ENCODE results near the gene MEIS3. TPM values are rescaled to one million over a fixed set of nuclear protein-coding genes. Genes with fewer than 3 reads are reported as not detected.
A peak's percentile ranks its signal among the peaks of the same experiment; 100 is the strongest.
"Not testable (repeated sequence)": the region's sequence is repeated elsewhere in the genome, so short reads cannot be mapped to it uniquely, and the experiment has no call there.

The MEIS3 gene
- polyA plus RNA-seq, 1 donor = 19.7 TPM

DNA sequence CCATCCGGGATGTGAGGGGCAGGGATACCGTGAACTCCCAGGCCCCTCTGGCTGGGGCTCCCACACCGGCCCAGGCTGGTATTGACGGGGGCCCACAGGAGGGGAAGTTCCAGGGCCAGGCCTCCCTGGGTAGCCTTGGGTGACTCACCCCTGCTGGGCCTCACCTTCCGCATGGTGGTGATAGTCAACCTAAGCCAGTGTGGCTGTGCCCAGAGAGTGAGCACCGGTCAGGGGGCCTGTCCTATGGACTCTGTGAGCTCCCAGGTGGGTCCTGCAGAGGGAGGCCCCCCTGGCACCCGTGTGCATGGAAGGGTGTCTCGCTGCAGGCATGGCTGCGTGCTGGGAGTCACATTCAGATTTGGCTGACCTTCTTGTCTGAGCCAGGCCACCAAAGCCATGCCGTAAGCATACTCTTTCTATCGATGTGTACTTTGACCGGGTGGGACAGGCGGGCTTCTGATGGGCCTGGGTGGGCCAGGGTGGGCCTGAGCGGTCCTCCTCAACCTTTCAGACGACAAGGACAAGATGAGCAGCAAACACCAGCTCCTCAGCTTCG, 42.7 kb downstream of the MEIS3 start:
- peak in 1 of 2 donors; percentile 29 for DNase-seq
- whole genome bisulfite sequencing (ENCODE audit: insufficient coverage, low lambda C conversion rate) = no CpG with 5 or more reads among the region's 16 CpGs
- Histone ChIP-seq H3K27me3 (ENCODE audit: control insufficient read depth, insufficient read depth, low read length) (no peaks in the 10 kb centered on the region), H3K27ac (ENCODE audit: low read length) (no peak overlapping the region), H3K36me3 (ENCODE audit: control insufficient read depth, insufficient read depth, low read length) (peaks cover 85% of the 10 kb centered on the region), H3K4me3 (ENCODE audit: low read length) (no peak overlapping the region), H3K4me1 (ENCODE audit: control insufficient read depth, insufficient read depth, low read length) (no peaks in the 10 kb centered on the region), H3K9me3 (ENCODE audit: control insufficient read depth, low read depth, low read length) (no peaks in the 10 kb centered on the region)

DNA sequence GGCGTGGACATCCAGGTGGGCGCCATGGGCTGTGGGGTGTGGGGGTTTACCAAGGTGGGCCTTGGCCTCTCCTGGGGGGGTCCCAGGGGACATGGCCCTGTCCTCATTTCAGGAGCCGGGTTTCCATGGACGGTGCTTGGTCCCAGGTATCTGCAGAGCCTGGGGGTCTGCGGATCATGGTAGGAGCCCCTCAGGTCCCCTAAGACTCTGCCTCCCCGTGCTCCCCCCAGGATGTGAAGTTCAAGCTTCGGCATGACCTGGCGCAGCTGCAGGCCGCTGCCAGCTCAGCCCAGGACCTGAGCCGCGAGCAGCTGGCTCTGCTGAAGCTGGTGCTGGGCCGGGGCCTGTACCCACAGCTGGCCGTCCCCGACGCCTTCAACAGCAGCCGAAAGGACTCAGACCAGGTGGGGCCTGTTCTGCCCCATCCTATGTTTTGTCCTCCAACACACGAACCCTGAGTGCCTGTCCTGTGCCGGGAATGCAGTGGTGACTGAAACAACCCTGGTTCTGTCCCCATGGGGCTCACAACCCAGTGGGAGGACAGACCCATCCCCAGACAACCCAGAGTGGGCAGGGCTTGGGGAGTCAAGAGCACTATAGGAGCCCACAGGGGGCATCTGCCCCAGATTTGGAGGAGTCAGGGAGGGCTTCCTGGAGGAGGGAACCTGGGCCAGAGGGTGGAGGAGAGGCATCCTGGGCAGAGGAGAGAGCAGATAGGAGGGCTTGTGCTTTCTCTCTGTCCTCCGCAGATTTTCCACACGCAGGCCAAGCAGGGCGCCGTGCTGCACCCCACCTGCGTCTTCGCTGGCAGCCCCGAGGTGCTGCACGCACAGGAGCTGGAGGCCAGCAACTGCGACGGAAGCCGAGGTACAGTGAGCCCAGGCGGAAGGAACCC, 43.4 kb downstream of the MEIS3 start:
- H3K9me3 ChIP-seq (ENCODE audit: control insufficient read depth, low read depth, low read length) = no peaks in the 10 kb centered on the region
- peaks cover 83% of the 10 kb centered on the region for H3K36me3 ChIP-seq (ENCODE audit: control insufficient read depth, insufficient read depth, low read length)
- H3K27me3 ChIP-seq (ENCODE audit: control insufficient read depth, insufficient read depth, low read length) = no peaks in the 10 kb centered on the region
- H3K4me1 ChIP-seq (ENCODE audit: control insufficient read depth, insufficient read depth, low read length) = no peaks in the 10 kb centered on the region
- no peak overlapping the region for H3K27ac ChIP-seq (ENCODE audit: low read length)
- H3K4me3 ChIP-seq (ENCODE audit: low read length) = no peak overlapping the region
- DNase-seq = no peak
- WGBS (ENCODE audit: insufficient coverage, low lambda C conversion rate) = no CpG with 5 or more reads among the region's 30 CpGs

DNA sequence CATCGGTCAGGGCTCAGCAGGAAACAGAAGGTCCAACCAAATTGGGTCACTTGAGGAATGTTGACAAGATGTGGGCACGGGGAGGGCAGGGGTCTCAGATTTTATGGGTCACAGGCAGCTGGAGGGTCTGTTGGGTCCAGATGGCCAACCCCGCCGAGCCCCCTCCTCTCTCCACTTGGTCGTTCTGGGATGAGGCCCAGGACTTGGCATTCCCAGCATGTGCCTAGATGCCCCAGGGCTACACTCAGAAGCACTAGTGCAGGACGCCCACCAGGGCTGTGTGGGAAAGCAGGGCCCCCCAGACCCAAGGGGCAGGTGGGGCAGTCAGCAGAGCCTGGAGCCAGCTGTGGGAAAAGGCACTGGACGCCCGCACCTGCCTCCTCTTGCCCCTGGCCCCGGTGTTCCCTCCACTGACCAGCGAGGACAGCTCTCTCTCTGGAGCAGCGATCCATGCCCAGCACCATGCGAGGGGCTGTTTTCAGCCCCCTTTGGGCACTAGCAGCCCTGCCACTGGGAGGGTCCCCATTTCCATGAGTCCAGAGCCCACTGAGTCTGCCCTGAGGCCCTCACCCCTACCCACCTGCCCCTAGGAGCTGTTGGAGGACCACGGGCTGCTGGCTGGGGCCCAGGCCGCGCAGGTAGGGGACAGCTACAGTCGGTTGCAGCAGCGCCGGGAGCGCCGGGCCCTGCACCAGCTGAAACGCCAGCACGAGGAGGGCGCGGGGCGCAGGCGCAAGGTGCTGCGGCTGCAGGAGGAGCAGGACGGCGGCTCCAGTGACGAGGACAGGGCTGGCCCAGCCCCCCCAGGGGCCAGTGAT, 44.2 kb downstream of the MEIS3 start:
- H3K4me1 ChIP-seq (ENCODE audit: control insufficient read depth, insufficient read depth, low read length) = no peaks in the 10 kb centered on the region
- no peak overlapping the region for H3K4me3 ChIP-seq (ENCODE audit: low read length)
- WGBS (ENCODE audit: insufficient coverage, low lambda C conversion rate) = no CpG with 5 or more reads among the region's 30 CpGs
- H3K36me3 ChIP-seq (ENCODE audit: control insufficient read depth, insufficient read depth, low read length) = peaks cover 84% of the 10 kb centered on the region
- DNase-seq = no peak
- no peak overlapping the region for H3K27ac ChIP-seq (ENCODE audit: low read length)
- no peaks in the 10 kb centered on the region for H3K9me3 ChIP-seq (ENCODE audit: control insufficient read depth, low read depth, low read length)
- H3K27me3 ChIP-seq (ENCODE audit: control insufficient read depth, insufficient read depth, low read length) = no peaks in the 10 kb centered on the region

DNA sequence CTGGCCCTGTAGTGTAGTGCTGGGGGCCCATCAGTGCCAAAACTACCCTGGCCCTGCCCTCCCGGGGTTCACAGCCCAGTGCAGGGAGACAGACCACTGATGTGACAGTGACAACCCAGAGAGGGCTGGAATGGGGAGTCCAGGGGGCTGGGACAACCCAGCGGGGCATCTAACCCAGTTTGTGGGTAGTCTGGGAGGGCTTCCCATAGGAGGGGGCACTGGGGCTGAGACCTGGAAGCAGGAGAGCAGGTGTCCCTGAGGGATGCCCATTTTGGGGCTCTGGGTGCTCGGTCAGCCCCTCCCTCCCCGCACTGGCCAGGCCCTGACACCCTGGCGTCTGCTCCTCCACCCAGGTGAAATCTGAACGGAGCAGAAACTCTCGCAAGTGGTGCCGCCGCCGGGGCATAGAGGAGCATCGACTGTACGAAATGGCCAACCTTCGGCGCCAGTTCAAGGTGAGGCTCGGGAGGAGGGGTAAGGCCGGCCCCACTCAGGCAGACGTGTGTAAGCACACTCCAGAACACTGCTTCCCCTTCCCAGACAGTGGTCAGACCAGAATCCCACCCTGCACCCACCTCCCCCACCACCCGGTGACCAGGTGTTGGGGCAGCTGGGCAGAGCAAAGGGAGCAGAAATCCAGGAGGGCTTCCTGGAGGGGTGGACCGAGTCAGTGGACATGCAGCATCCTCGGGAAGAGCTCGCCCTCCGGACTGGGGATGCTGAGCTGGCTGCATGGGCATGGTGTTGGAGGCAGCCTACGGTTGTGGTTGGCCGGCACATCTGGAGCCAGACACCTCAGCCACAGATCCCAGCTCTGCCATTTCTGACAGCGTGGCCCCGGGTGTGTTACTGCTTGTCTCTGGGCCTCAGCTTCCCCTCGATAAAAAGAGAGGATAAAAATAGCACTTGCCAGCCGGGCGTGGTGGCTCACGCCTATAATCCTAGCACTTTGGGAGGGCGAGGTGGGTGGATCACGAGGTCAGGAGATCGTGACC, 45.8 kb downstream of the MEIS3 start:
- Histone ChIP-seq H3K27me3 (ENCODE audit: control insufficient read depth, insufficient read depth, low read length) (no peaks in the 10 kb centered on the region), H3K9me3 (ENCODE audit: control insufficient read depth, low read depth, low read length) (no peaks in the 10 kb centered on the region), H3K4me1 (ENCODE audit: control insufficient read depth, insufficient read depth, low read length) (no peaks in the 10 kb centered on the region), H3K4me3 (ENCODE audit: low read length) (no peak overlapping the region), H3K36me3 (ENCODE audit: control insufficient read depth, insufficient read depth, low read length) (peaks cover 91% of the 10 kb centered on the region), H3K27ac (ENCODE audit: low read length) (no peak overlapping the region)
- DNase-seq = no peak
- no CpG with 5 or more reads among the region's 33 CpGs for WGBS (ENCODE audit: insufficient coverage, low lambda C conversion rate)

DNA sequence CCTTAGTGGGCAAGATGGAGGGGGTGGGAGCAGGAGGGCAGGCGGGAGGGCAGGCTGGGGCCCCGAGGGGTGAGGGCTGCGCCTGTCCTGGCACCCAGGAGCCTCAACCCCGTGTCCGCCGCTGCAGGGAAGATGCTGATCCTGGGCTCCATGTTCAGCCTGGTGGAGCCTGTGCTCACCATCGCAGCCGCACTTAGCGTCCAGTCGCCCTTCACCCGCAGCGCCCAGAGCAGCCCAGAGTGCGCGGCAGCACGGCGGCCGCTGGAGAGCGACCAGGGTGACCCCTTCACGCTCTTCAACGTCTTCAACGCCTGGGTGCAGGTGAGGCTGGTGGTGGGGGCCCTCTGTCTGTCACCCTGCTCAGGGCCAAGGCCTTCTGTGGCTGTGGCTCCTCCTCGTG, 46.7 kb downstream of the MEIS3 start:
- no peaks in the 10 kb centered on the region for H3K27me3 ChIP-seq (ENCODE audit: control insufficient read depth, insufficient read depth, low read length)
- no peaks in the 10 kb centered on the region for H3K4me1 ChIP-seq (ENCODE audit: control insufficient read depth, insufficient read depth, low read length)
- WGBS (ENCODE audit: insufficient coverage, low lambda C conversion rate) = no CpG with 5 or more reads among the region's 22 CpGs
- H3K36me3 ChIP-seq (ENCODE audit: control insufficient read depth, insufficient read depth, low read length) = peaks cover 84% of the 10 kb centered on the region
- no peaks in the 10 kb centered on the region for H3K9me3 ChIP-seq (ENCODE audit: control insufficient read depth, low read depth, low read length)
- no peak for DNase-seq
- no peak overlapping the region for H3K27ac ChIP-seq (ENCODE audit: low read length)
- no peak overlapping the region for H3K4me3 ChIP-seq (ENCODE audit: low read length)

DNA sequence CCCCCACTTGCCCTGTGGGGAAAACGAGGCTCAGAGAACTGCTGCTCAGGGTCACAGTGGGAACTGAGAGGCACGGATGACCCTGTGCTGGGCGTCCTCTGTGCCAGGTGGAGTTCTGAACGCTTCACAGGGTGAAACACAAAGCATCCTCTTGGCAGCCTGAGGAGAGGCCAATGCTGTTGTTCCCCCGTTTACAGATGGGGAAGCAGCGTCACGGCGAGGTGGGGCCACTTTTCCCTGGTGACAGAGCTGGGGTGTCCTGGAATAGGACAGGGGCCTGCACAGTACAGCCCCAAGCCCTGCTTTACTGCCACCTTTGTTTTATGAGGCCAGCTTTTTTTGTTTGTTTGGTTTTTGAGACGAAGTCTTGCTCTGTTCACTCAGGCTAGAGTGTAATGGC, 48.1 kb downstream of the MEIS3 start:
- Histone ChIP-seq H3K36me3 (ENCODE audit: control insufficient read depth, insufficient read depth, low read length) (peaks cover 78% of the 10 kb centered on the region), H3K4me3 (ENCODE audit: low read length) (no peak overlapping the region), H3K27me3 (ENCODE audit: control insufficient read depth, insufficient read depth, low read length) (no peaks in the 10 kb centered on the region), H3K9me3 (ENCODE audit: control insufficient read depth, low read depth, low read length) (no peaks in the 10 kb centered on the region), H3K4me1 (ENCODE audit: control insufficient read depth, insufficient read depth, low read length) (no peaks in the 10 kb centered on the region), H3K27ac (ENCODE audit: low read length) (no peak overlapping the region)
- no CpG with 5 or more reads among the region's 9 CpGs for WGBS (ENCODE audit: insufficient coverage, low lambda C conversion rate)
- no peak for DNase-seq

DNA sequence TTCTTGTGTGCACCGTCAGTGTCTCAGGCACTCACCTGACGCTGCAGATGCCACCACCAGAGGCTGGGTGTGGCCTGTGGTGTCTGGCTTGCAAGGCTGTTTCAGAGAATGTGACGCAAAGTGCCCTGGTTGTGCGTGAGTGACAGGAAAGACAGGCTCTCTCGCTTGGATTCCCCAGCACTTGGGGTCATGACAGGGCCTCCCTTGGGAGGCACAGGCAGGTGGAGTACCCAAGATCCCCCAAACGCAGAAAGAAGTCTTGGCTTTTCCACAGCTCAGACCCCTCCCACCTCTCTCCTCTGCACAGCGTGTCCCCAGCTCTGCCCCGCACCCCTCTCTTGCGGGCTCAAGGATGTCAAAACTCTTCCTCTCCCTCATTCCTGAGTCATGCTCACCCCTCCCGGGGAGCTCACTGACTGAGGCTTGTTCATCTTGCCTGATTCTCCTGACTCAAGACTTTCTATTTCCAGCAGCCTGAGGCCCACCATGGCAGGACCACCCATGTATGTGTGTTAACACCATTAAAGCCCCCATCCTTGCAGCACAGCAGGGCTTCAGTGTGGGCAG, 49.2 kb downstream of the MEIS3 start:
- Histone ChIP-seq H3K27me3 (ENCODE audit: control insufficient read depth, insufficient read depth, low read length) (no peaks in the 10 kb centered on the region), H3K4me3 (ENCODE audit: low read length) (no peak overlapping the region), H3K9me3 (ENCODE audit: control insufficient read depth, low read depth, low read length) (no peaks in the 10 kb centered on the region), H3K36me3 (ENCODE audit: control insufficient read depth, insufficient read depth, low read length) (peaks cover 66% of the 10 kb centered on the region), H3K27ac (ENCODE audit: low read length) (no peak overlapping the region), H3K4me1 (ENCODE audit: control insufficient read depth, insufficient read depth, low read length) (no peaks in the 10 kb centered on the region)
- no peak for DNase-seq
- WGBS (ENCODE audit: insufficient coverage, low lambda C conversion rate) = 70% methylated on average over 3 of the region's 10 CpGs

DNA sequence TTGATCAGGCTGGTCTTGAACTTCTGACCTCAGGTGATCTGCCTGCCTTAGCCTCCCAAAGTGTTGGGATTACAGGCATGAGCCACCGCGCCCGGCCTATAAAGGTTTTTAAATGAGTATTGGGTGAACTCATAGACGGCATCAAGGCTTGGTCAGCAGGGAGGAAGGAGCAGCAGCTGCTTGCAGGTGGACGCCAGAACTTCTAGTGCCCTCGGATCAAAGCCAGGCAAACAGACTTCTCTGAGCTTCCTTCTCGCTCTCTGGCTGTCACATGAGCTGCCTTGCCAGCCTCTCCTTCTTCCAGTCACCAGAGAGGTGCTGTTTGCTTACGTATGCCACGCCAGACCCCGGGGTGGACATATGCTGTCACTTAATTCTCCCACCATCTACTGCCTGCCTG, 53.9 kb downstream of the MEIS3 start:
- H3K36me3 ChIP-seq (ENCODE audit: control insufficient read depth, insufficient read depth, low read length) = peaks cover 63% of the 10 kb centered on the region
- WGBS (ENCODE audit: insufficient coverage, low lambda C conversion rate) = no CpG with 5 or more reads among the region's 10 CpGs
- not testable (repeated sequence) for H3K9me3 ChIP-seq (ENCODE audit: control insufficient read depth, low read depth, low read length); H3K27ac ChIP-seq (ENCODE audit: low read length); H3K4me3 ChIP-seq (ENCODE audit: low read length); DNase-seq; H3K4me1 ChIP-seq (ENCODE audit: control insufficient read depth, insufficient read depth, low read length); H3K27me3 ChIP-seq (ENCODE audit: control insufficient read depth, insufficient read depth, low read length)

DNA sequence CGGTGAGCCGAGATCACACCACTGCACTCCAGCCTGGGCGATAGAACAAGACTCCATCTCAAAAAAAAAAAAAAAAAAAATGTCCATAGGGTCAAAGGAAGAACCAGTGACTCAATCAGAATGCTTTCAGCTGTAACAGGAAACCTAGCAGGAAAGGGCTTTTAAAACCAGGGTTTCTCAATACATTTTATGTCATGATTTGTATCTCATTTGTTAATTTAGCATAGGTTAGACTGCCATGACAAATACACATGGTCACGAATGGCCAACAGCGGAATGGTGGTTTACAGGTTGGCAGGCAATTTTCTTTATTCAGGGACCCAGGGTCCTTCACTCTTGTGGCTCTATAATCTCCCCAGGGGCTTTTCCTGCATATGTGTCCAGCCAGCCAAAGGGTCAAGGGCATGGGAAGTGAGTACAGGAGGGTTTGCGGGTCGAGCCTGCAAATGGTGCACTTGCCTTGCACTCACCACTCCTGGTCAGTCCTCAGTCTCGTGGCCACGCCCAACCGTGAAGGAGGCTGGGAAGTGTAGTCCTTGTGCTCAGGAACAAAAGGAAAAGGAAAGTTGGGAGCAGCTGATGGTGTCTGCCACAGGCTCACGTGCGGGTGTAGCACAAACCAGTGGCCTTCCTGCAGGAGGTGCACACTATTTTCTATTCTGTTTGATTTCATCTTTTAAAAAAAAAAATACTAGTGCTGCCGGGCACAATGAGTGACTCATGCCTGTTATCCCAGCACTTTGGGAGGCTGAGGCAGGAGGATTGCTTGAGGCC, 55.4 kb downstream of the MEIS3 start:
- no peak for DNase-seq
- no peaks in the 10 kb centered on the region for H3K27me3 ChIP-seq (ENCODE audit: control insufficient read depth, insufficient read depth, low read length)
- H3K9me3 ChIP-seq (ENCODE audit: control insufficient read depth, low read depth, low read length) = no peaks in the 10 kb centered on the region
- 93% methylated on average over 3 of the region's 13 CpGs for WGBS (ENCODE audit: insufficient coverage, low lambda C conversion rate)
- H3K4me3 ChIP-seq (ENCODE audit: low read length) = no peak overlapping the region
- H3K36me3 ChIP-seq (ENCODE audit: control insufficient read depth, insufficient read depth, low read length) = peaks cover 62% of the 10 kb centered on the region
- H3K27ac ChIP-seq (ENCODE audit: low read length) = no peak overlapping the region
- no peaks in the 10 kb centered on the region for H3K4me1 ChIP-seq (ENCODE audit: control insufficient read depth, insufficient read depth, low read length)
